ENCODE results near the gene RPLP2.

RPLP2 gene

DNA sequence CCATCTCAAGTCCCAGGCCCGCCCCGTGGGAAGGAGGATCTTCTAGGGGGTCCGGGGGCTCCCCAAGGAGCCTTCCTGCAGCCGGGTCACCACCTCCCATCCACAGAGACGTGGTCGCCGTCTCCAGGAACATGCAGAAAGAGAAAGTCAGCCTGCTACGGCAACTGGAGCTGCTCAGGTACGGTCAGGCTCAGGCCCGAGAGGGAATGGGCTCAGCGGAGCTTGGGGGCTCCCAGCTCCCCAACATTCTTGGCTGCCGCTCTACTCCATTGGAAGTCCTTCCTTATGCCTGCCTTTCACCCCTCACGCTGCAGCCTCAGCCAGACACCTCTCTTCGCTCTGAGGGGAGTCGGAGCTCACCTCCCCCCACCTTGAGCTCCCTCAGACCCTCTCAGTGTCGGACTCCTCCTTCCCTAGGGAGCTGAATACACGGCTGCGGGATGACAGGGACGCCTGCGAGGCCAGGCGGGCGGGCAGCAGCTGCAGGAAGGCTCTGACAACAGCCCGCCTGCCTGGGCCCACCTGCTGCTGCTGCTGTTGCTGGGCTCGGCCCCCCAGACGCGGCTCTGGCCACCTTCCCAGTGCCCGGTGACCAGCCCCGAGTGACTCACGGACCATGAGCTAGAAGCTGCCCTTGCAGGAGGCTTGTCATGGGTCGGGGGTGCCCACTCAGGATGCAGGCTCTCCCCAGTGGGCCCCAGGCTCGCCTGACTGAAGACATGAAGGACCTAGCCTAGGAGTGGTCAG lies 21.5 kb downstream of the RPLP2 start:
- no peak for FAIRE-seq
- DNase-seq (ENCODE audit: extremely low spot score, insufficient read length, low read depth) = no peak

DNA sequence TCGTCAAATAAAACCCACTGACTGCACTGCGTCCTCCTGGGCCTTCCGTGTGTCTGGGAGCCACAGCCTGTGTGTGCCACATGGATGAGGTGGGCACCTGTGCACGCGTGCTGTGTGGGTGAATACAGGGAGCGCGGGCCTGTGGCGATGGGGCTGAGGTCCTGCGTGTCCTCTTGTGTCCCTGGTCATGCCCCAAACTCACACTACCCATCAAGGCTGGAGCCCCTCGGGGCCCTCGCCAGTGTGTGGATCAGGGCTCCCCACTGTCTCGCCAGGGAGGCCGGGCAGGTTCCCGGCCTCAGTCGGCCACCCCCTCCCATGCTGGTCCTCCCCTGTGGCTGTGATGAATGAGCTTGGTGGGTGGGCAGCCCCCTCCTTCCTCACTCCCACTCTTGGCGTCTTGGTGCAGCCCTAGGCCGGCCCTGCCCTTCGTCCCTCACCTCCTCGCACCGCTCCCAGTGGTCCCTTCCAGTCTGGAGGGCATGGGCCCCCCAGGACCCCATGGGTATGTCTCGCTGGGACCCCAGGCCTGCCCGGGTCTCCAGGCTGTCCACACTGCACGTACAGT lies 22.3 kb downstream of the RPLP2 start:
- FAIRE-seq = no peak

DNA sequence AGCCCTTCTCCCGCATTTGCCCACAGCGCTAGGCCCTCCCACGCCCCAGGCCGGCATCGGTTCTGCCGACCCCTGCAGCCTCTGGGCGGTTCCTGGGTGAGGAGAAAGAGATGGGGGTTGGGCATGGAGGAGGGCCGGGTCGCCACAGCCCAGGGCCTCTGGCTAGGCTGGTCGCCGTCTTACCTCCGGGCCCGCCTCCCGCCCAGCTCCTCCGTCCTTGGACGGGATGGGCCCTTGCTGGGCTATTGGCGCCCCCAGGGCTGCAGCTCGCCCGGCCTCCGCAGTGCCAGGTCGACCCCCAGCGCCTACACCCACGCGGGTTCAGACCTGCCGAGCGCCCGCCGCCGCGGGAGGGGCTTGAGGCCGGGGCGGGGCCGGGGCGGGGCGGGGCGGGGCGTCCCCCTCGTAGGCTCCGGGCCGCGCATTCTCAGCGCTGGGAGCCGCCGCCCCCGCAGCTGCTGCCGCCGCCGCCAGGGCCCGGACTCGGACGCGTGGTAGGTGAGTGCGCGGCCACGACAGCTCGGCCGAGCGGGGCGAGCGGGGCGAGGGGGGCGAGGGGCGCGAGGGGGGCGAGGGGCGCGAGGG lies 22.9 kb downstream of the RPLP2 start, which contains the start of gene CD151:
Gene CD151, plus strand, starts transcription at position 424 of the 585 bp plus-strand sequence. CDS start 3,118 bp downstream, outside the sequence.
- FAIRE-seq = no peak
- DNase-seq (ENCODE audit: extremely low spot score, insufficient read length, low read depth) = no peak

More for the DNA sequence above, 22.3 kb downstream of the RPLP2 start:
- DNase-seq (ENCODE audit: extremely low spot score, insufficient read length, low read depth) = no peak

DNA sequence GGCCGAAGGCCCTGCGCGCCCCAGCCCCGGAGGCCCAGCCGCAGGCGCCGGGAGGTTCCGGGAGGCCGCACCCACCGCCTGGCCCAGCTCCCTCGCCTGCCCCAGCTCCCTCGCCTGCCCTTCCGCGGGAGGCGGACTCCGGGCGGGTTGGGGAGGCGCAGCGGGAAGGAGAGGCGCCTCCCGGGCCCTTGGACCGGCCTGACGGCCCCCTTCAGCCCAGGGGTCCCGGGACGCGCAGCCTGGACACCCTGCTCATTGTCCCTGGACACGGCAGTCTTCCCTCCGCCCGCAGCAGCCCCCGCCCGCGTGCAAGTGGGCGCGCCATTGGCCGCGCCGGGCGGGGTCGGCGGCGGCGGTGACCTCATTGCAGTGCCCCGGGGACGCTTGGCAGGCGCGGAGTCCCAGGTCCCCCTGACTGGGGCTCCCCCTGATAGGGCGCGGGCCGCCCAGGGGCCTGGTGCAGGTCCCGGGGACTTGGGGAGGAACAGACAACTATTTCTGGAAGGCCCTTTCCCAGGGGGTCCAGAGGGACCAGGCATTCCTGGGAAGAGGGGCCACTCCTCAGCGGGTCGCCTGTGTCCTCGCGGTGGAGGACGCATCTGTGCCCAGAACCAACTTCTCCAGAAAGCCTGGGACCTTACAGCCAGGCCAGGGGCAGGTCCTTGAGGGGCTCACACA lies 23.5 kb downstream of the RPLP2 start:
- no peak for FAIRE-seq

DNA sequence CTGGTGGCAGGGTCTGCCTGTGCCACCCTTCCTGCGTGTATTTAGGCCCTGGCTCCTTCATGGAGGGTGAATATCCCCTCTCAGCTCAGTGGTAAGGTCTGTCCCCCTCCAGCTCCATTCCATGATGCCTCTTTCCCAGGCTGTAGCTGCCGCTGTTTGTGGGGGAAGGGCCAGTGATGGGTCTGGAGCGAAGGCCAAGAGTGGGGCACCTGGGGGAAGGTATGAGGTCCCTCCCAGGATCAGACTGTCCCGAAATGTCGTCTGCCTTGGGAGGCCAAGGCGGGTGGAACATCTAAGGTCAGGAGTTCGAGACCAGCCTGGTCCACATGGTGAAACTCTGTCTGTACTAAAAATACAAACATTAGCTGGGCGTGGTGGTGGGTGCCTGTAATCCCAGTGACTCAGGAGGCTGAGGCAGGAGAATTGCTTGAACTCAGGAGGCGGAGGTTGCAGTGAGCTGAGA lies 24.1 kb downstream of the RPLP2 start:
- DNase-seq (ENCODE audit: extremely low spot score, insufficient read length, low read depth) (no peak), FAIRE-seq (no peak)

More for the DNA sequence above, 23.5 kb downstream of the RPLP2 start:
- no peak for DNase-seq (ENCODE audit: extremely low spot score, insufficient read length, low read depth)

DNA sequence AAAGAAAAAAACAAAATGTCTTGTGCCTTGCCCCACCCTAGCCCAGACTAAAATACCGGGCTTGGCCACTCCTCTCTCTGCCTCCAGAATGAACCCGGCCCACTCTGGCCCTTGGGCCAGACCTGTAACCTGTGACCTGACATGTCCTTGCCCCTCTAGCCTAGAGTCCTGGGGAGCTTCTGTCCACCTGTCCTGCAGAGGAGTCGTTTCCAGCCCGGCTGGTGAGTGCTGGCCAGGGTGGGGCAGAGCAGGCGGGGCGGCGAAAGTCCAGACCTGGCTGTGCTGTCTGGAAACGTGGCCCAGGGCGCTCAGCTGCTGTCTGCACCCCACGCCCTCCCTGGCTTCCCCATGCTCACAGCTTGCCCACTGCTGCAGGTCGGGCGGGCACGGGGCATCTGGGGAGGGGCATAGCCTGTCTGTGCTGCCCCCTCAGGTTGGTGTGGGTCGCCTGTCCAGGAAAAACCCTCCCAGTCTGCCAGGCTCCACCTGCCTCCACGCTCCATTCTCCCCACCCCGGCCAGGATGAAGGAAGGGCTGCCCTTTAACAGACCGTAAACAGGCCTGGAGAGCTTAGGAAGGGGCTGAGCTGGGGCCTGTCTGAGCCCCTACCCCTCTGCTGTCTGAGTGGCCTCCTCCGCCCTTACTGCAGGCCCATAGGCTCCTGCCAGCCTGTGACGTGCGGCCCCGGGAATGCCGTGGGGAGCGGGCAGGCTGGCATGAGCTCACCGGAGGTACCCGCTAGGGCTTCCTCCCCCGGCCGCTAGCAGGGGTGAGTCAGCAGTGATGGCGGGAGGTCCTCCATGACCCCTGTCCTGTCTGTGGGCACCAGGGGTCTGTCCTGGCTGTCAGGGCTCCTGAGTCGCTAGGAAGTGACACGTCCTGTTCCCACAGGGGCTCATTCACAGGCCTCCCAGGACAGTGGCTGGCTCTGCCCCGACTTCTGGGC lies 24.9 kb downstream of the RPLP2 start:
- DNase-seq (ENCODE audit: extremely low spot score, insufficient read length, low read depth) (no peak), FAIRE-seq (no peak)

DNA sequence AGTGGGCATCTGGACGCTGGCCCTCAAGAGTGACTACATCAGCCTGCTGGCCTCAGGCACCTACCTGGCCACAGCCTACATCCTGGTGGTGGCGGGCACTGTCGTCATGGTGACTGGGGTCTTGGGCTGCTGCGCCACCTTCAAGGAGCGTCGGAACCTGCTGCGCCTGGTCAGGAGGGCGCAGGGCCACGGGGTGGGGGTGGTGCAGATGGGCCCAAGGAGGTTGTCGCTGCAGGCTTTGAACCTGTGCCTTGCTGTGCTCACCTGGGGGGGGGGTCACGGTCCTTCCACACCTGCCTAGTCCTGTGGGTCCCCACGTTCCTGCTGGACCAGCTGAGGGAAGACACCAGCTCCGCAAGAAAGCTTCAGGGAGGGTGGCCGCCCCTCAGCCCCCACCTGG lies 26.5 kb downstream of the RPLP2 start:
- no peak for DNase-seq (ENCODE audit: extremely low spot score, insufficient read length, low read depth)
- no peak for FAIRE-seq

DNA sequence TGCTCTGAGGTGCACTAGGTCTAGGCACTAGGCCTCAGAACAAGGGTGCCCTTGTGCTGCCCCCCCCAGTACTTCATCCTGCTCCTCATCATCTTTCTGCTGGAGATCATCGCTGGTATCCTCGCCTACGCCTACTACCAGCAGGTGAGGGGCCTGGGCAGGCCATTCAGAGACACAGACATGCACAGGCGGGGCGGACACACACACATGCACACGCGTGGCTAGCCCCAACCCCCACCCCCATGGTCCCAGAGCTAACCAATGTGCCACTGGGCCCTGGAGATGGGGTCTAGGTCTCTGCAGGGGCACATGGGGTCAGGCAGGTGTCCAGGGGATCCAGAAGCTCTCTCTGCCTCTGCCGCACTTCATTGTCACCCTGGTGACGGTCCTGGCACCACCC lies 26.9 kb downstream of the RPLP2 start:
- DNase-seq (ENCODE audit: extremely low spot score, insufficient read length, low read depth) (no peak), FAIRE-seq (no peak)

DNA sequence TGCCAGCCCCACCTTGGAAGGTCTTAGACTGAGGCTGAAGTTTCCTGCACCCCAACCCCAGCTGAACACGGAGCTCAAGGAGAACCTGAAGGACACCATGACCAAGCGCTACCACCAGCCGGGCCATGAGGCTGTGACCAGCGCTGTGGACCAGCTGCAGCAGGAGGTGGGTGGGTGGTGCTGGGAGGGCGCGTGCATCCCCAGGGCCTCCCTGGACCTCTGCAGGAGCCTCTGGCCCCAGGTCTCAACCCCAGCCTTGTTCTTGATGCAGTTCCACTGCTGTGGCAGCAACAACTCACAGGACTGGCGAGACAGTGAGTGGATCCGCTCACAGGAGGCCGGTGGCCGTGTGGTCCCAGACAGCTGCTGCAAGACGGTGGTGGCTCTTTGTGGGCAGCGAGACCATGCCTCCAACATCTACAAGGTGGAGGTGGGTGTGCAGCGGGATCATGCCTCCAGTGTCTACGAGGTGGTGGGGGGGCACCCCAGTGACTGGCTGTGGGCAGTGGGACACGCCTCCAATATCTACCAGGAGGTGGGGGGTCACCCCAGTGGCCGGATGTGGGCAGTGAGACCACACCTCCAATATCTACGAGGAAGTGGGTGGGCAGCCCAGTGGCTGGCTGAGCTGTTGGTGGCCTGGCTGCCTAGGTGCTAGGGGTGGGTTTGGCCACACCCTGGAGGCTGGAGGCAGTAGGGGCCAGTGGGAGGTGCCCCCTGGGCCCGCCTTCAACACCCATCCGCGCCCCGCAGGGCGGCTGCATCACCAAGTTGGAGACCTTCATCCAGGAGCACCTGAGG lies 27.6 kb downstream of the RPLP2 start:
- no peak for FAIRE-seq
- DNase-seq (ENCODE audit: extremely low spot score, insufficient read length, low read depth) = no peak

DNA sequence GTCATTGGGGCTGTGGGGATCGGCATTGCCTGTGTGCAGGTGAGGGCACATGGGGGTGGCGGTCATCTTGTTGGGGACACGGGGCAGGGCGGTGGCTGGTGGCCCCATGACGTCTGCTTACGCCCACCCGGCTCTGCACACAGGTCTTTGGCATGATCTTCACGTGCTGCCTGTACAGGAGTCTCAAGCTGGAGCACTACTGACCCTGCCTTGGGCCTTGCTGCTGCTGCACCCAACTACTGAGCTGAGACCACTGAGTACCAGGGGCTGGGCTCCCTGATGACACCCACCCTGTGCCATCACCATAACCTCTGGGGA lies 28.2 kb downstream of the RPLP2 start:
- no peak for FAIRE-seq

DNA sequence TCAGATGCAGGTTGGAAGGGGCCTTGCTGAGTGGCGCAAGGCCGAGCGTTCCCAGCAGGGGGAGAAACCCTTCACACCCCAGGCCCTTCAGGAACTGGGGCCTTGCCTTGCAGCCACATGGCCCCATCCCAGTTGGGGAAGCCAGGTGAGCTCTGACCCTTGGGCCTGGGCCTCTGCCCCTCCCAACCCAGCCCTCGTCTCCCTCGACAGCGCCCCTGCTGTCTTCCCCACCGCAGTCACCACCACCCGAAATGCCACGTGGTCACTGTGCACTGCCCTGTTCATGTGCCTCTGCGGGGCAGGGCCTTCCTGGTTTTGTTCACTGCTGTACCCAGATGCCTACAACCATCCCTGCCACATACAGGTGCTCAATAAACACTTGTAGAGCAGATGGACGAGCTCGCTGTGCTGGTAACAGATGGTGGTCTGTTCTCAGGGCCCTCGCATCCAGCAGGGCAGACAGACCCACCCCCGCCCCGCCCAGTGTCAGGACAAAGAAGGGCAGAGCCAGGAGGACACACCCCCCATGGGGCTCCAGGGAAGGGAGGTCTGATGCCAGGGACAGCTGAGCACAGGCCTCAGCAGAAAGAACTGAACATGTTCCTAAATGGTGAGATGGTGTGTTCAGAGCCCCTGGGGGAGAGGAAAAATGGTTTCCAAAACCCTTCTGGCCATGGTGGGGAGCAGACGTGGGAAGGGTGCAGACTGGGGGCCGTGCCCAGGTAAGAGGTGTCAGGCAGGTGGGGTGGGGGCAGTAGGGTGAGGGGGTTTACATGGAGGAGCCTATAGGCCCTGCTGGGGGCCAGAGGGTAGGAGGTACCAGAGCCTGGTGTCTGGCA lies 28.9 kb downstream of the RPLP2 start:
- no peak for FAIRE-seq
- DNase-seq (ENCODE audit: extremely low spot score, insufficient read length, low read depth) = no peak

More for the DNA sequence above, 28.2 kb downstream of the RPLP2 start:
- DNase-seq (ENCODE audit: extremely low spot score, insufficient read length, low read depth) = no peak

DNA sequence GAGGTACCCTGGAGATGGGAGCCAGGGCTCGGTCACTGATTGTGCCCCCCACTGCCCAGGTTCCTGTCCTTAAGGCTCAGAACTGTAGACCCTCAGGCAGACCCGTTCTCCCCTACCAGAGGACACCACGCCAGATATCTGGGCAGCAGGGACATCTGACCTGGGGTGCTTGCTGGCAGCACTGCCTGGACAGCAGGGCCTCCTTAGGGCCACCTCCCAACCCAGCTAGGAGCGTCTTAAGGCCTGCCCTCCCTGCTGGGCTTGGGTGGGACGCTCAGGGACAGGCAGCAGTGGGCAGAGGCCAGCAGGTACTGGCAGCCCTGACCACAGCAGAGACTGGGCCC lies 29.5 kb downstream of the RPLP2 start:
- no peak for FAIRE-seq
- DNase-seq (ENCODE audit: extremely low spot score, insufficient read length, low read depth) = no peak

DNA sequence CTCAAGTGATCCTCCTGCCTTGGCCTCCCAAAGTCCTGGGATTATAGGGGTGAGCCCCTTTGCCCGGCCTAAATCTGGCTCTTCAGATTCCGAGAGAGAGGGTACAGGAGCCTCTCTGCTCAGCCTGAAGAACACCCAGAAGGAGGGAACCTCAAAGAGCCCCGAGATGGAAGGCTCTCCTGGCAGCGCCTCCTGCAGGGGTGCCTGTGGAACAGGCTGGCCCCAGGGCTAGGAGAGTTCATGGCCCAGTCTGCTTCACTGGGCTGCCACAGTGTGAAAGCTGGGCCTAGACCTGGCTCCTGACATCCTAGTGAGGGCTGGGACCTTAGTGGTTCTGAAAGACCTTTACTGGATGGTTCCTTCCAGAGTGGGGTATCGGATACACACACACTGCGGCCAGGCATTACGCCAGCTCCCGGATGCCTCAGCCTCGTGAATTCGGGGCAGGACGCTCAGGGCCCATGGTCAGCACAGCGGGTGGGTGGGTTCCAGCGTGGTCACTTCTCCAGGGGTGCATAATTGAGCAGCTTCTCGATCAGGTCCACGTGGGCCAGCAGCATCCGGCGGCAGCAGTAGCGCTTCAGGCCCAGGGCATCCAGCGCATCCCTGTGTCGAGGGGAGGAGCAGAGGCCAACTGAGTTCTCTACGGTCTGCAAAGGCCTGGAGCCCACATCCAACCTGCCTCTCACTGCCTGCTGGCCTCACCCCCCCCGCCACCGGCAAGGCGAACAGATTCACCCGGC lies 30.3 kb downstream of the RPLP2 start:
- DNase-seq (ENCODE audit: extremely low spot score, insufficient read length, low read depth) (no peak), FAIRE-seq (no peak)

DNA sequence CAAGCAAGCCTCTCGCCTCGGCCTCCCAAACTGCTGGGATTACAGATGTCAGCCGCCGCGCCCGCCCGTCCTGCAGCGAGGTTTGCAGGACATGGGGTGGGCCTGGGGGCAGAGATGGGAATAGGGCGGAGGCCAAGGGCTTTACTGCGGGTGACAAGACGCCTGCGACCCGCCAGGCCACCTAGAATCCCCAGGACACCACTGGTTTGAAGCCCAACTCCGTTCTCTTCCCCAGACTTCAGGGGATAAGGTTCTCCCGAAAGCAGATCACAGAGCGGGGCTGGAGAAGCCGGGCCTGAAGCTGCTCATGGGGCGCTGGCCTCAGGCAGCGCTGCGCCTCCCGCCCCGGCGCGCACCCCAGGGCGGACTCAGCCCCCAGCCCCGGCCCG lies 32.2 kb downstream of the RPLP2 start:
- no peak for FAIRE-seq
- no peak for DNase-seq (ENCODE audit: extremely low spot score, insufficient read length, low read depth)

DNA sequence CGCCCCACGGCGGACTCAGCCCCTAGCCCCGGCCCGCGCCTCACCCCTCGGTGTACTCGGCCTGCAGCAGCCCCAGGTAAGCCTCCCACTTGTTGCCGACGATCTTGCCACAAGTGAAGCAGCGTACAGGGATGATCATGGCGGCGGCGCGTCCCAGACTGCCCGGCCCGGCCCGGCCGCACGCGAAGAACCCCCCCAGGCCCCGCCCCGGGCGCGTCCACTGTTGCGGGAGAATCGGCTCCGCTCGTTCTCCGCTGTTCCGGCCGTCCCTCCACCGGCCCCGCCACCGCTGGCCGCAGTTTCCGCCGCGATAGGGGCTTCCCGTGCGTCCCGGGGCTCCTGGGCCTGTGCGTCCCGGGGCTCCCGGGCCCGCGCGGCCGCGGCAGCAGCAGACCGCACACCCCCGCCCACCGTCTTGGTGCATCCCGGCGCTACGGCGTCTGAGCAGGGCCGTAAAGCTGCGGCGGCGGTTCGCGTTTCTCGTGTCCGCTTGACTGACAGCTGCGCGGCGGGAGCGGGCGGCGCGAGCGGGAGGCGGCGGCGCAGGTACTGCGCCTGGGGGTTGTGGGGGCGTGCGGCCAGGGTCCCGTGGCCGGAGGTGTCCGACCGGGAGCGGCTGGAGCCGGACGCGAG lies 32.7 kb downstream of the RPLP2 start, which contains the start of the genes POLR2L and TSPAN4:
Gene POLR2L, minus strand, starts transcription at position 160 of the 633 bp plus-strand sequence. Its CDS starts 21 bp downstream, at position 139.
Gene TSPAN4, plus strand, starts transcription at position 483 of the 633 bp plus-strand sequence. CDS start 7,453 bp downstream, outside the sequence.
- FAIRE-seq = peak; percentile 89

DNA sequence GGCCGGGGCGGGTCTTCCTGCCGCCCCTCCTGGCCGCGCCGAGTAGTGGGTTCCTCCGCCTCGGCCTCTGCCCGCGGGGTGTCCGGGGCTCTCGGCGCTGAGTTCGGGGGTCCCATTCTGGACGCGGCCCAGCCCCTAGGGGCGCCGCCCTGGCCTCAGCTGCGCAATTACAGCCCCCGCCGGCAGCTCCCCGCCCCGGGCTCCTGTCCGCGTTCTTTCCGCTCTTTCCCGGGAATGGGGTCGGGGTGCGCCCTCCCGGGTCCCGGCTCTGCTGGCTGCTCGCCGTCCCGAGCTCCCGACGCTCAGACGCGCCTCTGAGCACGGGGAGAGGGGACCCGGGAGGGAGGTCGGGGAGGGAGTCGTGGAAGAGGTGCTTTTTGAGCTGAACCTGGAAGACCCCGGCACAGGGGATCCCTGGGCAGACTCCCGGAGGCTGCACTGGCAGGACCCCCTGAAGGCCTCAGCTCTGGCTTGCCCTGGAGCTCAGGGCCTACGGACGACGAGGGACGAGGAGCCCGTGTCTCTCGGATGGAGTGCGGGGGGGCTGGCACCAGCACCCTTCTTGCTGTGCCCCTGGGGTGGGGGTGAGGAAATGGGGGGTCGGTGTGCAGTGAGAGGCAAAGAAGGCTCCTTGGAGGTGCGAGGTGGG lies 33.4 kb downstream of the RPLP2 start:
- no peak for DNase-seq (ENCODE audit: extremely low spot score, insufficient read length, low read depth)
- no peak for FAIRE-seq

More for the DNA sequence above, 32.7 kb downstream of the RPLP2 start, which contains the start of the genes POLR2L and TSPAN4:
- peak; percentile 87 for DNase-seq (ENCODE audit: extremely low spot score, insufficient read length, low read depth)

Measured in GM18507 (cell line).